ENCODE results near the gene NSFL1C. TPM values are rescaled to one million over a fixed set of nuclear protein-coding genes. Genes with fewer than 3 reads are reported as not detected.

Gene NSFL1C
- total RNA-seq, 1 experiment from 2014 or later = 151 TPM

DNA sequence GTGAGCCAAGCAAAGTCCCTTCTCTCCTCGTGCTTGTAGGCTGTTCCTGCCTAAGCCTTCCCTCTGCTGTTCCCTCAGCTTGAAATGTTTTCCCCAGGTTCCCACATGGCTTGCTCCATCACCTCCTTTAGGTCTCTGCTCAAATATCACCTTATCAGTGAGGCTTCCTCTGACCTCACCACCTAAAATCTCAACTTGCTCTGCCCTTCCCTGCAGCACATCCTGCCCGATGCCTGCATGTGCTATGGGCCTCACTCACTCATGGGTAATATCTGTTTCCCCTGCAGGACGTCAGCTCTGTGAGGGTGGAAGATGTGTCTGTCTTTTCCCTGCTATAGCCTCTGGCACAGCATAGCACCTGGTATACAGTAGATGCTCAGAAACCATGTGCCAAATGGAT is 43.9 kb downstream of the NSFL1C start:
- Histone ChIP-seq H3K4me3 (ENCODE audit: low read depth in 2 of 2, low read length in 2 of 2) (no peak overlapping the region), H3K9me3 (ENCODE audit: control insufficient read depth, insufficient read depth, low read depth, low read length) (peaks cover 18% of the 10 kb centered on the region; the same call in 1 of the 2 replicates), H3K36me3 (ENCODE audit: control insufficient read depth, insufficient read depth, low read length) (no peaks in the 10 kb centered on the region), H3K4me1 (ENCODE audit: control insufficient read depth, insufficient read depth, low read length) (peaks cover 28% of the 10 kb centered on the region), H3K27me3 (ENCODE audit: control insufficient read depth, insufficient read depth, low read length) (no peaks in the 10 kb centered on the region), H3K27ac (ENCODE audit: low read length) (peak overlapping the region; percentile 78)
- DNase-seq (ENCODE audit: low read depth, low spot score) = no peak
- BruUV-seq (replicated peaks) = no TSS peak
- no peak for ATAC-seq
- in situ Hi-C loops (cut with HindIII; ENCODE audit: low pct_unique_long_range_greater_than_20kb, low sequenced_read_pairs) = no loop called here
- CTCF ChIA-PET = no interaction called here
- POLR2A ChIA-PET = no interaction called here
- intact Hi-C loops (cut with micrococcal nuclease; ENCODE audit: unreplicated experiment) = no loop called here
- no peak for TF ChIP-seq SIN3A (IDR thresholded peaks at IDR 0.05; ENCODE audit: borderline replicate concordance, insufficient read depth, low read depth, low read length)
- no peak for TF ChIP-seq TCF7L2 (IDR thresholded peaks at IDR 0.05; ENCODE audit: low read depth, low read length)
- TF ChIP-seq, protein P1, sequence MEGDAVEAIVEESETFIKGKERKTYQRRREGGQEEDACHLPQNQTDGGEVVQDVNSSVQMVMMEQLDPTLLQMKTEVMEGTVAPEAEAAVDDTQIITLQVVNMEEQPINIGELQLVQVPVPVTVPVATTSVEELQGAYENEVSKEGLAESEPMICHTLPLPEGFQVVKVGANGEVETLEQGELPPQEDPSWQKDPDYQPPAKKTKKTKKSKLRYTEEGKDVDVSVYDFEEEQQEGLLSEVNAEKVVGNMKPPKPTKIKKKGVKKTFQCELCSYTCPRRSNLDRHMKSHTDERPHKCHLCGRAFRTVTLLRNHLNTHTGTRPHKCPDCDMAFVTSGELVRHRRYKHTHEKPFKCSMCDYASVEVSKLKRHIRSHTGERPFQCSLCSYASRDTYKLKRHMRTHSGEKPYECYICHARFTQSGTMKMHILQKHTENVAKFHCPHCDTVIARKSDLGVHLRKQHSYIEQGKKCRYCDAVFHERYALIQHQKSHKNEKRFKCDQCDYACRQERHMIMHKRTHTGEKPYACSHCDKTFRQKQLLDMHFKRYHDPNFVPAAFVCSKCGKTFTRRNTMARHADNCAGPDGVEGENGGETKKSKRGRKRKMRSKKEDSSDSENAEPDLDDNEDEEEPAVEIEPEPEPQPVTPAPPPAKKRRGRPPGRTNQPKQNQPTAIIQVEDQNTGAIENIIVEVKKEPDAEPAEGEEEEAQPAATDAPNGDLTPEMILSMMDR (IDR thresholded peaks at IDR 0.05) = no peak
- TF ChIP-seq, protein P2, sequence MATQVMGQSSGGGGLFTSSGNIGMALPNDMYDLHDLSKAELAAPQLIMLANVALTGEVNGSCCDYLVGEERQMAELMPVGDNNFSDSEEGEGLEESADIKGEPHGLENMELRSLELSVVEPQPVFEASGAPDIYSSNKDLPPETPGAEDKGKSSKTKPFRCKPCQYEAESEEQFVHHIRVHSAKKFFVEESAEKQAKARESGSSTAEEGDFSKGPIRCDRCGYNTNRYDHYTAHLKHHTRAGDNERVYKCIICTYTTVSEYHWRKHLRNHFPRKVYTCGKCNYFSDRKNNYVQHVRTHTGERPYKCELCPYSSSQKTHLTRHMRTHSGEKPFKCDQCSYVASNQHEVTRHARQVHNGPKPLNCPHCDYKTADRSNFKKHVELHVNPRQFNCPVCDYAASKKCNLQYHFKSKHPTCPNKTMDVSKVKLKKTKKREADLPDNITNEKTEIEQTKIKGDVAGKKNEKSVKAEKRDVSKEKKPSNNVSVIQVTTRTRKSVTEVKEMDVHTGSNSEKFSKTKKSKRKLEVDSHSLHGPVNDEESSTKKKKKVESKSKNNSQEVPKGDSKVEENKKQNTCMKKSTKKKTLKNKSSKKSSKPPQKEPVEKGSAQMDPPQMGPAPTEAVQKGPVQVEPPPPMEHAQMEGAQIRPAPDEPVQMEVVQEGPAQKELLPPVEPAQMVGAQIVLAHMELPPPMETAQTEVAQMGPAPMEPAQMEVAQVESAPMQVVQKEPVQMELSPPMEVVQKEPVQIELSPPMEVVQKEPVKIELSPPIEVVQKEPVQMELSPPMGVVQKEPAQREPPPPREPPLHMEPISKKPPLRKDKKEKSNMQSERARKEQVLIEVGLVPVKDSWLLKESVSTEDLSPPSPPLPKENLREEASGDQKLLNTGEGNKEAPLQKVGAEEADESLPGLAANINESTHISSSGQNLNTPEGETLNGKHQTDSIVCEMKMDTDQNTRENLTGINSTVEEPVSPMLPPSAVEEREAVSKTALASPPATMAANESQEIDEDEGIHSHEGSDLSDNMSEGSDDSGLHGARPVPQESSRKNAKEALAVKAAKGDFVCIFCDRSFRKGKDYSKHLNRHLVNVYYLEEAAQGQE (IDR thresholded peaks at IDR 0.05; ENCODE audit: insufficient read depth in 1 of 2, low read depth in 2 of 2, low read length in 1 of 2) = no peak
- TF ChIP-seq POLR2AphosphoS5 (IDR thresholded peaks at IDR 0.05; ENCODE audit: low read depth, low read length) = no peak

DNA sequence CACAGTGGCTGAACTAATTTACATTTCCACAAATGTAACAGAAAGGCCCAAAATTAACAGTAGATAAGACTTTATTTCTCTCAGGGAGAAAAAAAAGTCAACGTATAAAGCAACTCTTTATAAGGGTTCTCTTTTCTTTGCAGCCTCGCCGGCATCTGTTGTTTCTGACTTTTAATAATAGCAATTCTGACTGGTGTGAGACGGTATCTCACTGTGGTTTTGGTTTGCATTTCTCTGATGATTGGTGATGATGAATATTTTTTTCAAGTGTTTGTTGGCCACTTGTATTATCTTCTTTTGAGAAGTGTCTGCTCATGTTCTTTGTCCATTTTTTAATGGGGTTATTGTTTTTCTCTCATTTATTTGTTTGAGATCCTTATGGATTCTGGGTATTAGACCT is 46.6 kb downstream of the NSFL1C start:
- H3K27ac ChIP-seq (ENCODE audit: low read length) = no peak overlapping the region
- ChIA-PET POLR2A (no interaction called here), CTCF (no interaction called here)
- intact Hi-C loops (cut with micrococcal nuclease; ENCODE audit: unreplicated experiment) = no loop called here
- H3K4me3 ChIP-seq (ENCODE audit: low read depth in 2 of 2, low read length in 2 of 2) = no peak overlapping the region
- H3K4me1 ChIP-seq (ENCODE audit: control insufficient read depth, insufficient read depth, low read length) = peaks cover 29% of the 10 kb centered on the region
- peaks cover 18% of the 10 kb centered on the region; the same call in 1 of the 2 replicates for H3K9me3 ChIP-seq (ENCODE audit: control insufficient read depth, insufficient read depth, low read depth, low read length)
- TF ChIP-seq, protein P2 (IDR thresholded peaks at IDR 0.05; ENCODE audit: insufficient read depth in 1 of 2, low read depth in 2 of 2, low read length in 1 of 2) = no peak
- no peak for TF ChIP-seq TCF7L2 (IDR thresholded peaks at IDR 0.05; ENCODE audit: low read depth, low read length)
- no peak for TF ChIP-seq POLR2AphosphoS5 (IDR thresholded peaks at IDR 0.05; ENCODE audit: low read depth, low read length)
- no peak for TF ChIP-seq SIN3A (IDR thresholded peaks at IDR 0.05; ENCODE audit: borderline replicate concordance, insufficient read depth, low read depth, low read length)
- TF ChIP-seq, protein P1 (IDR thresholded peaks at IDR 0.05) = no peak
- in situ Hi-C loops (cut with HindIII; ENCODE audit: low pct_unique_long_range_greater_than_20kb, low sequenced_read_pairs) = no loop called here
- no peaks in the 10 kb centered on the region for H3K36me3 ChIP-seq (ENCODE audit: control insufficient read depth, insufficient read depth, low read length)
- H3K27me3 ChIP-seq (ENCODE audit: control insufficient read depth, insufficient read depth, low read length) = no peaks in the 10 kb centered on the region
- no TSS peak for BruUV-seq (replicated peaks)
- ATAC-seq (no peak), DNase-seq (ENCODE audit: low read depth, low spot score) (no peak)

All from Panc1 (cell line).